IPS DF 6.9 (cell line): ENCODE data around the gene DDX5.

Source experiments
- DNase-seq: peaks from one replicate; pipeline ENCODE4 v3.0.0-alpha.2; 2013; ENCODE audit warnings: low read depth, low spot score
- H3K27ac ChIP-seq: one replicate; pipeline ENCODE4 v1.5.1; 2013; ENCODE audit warnings: low read length, control low read depth
- H3K27me3 ChIP-seq: 2 replicates; pipeline ENCODE4 v1.6.1; 2013; ENCODE audit warnings: mild to moderate bottlenecking, low read length; ENCODE audit not compliant: control insufficient read depth, insufficient read depth
- H3K36me3 ChIP-seq: 2 replicates; pipeline ENCODE4 v1.6.1; 2013; ENCODE audit warnings: low read length; ENCODE audit not compliant: control insufficient read depth, insufficient read depth
- H3K4me1 ChIP-seq: 2 replicates; pipeline ENCODE4 v1.6.1; 2013; ENCODE audit warnings: low read length; ENCODE audit not compliant: control insufficient read depth, insufficient read depth
- H3K4me3 ChIP-seq: 2 replicates; pipeline ENCODE4 v1.5.1; 2013; ENCODE audit warnings: mild to moderate bottlenecking, low read length
- H3K9me3 ChIP-seq: 2 replicates; pipeline ENCODE4 v1.6.1; 2013; ENCODE audit warnings: low read length, inconsistent platforms; ENCODE audit not compliant: control insufficient read depth, insufficient read depth
- WGBS: extraction: QIAGEN DNeasy Blood & Tissue Kit; methylation state at CpG from one replicate; pipeline ENCODE4 v1.1.7; 2013; ENCODE audit warnings: mixed read lengths, missing lambda C conversion rate; ENCODE audit not compliant: insufficient read length, insufficient coverage; 5-methylcytosine and 5-hydroxymethylcytosine counted together

DDX5 gene

DNA sequence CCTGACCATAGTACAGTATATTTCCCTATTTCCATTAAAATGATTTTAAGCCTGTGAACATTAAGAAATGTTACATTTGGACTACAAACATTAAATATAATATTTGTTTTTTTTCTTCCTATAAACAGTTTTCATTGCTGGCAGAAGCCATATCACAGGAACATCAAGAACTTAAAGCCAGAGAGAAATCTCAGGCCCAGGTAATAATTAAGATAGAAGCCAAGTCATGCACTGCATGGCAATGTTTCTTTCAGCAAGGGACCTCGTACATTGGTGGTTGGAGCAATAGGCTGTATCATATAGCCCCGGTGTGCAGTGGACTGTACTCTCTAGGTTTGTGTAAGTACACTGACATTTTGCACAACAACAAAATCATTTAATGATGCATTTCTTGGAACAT, 30.8 kb upstream of the DDX5 start:
- no peak overlapping the region for H3K27ac ChIP-seq
- no peak overlapping the region for H3K4me3 ChIP-seq
- WGBS, result no CpG with 5 or more reads among the region's 2 CpGs
- H3K36me3 ChIP-seq, result peaks cover 29% of the 10 kb centered on the region
- no peaks in the 10 kb centered on the region for H3K9me3 ChIP-seq
- no peaks in the 10 kb centered on the region for H3K27me3 ChIP-seq
- no peaks in the 10 kb centered on the region for H3K4me1 ChIP-seq
- no peak for DNase-seq

DNA sequence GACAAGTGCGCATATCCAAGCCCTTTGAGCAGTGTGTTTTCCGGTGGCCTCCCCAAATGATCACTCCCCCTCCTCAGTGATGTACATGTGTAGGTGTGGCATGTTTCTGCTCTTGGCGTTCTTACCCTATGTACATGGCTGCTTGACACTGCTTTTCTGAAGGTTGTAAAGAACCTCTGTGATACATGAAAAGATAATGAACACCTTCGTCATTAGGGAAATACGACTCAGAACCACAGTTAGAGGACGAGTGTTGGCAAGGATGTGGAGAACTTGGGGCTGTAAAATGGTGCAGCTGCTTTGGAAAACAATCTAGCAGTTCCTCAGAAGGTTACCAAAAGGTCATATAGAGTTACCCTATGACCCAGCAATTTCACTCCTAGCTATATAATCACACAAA, 29.3 kb upstream of the DDX5 start:
- no peak for DNase-seq
- no peak overlapping the region for H3K4me3 ChIP-seq
- no peaks in the 10 kb centered on the region for H3K9me3 ChIP-seq
- H3K27ac ChIP-seq, result no peak overlapping the region
- peaks cover 33% of the 10 kb centered on the region for H3K36me3 ChIP-seq
- H3K4me1 ChIP-seq, result no peaks in the 10 kb centered on the region
- no peaks in the 10 kb centered on the region for H3K27me3 ChIP-seq
- no CpG with 5 or more reads among the region's 6 CpGs for WGBS

- no peak for DNase-seq
- Histone ChIP-seq H3K4me3 (no peak overlapping the region), H3K27ac (no peak overlapping the region), H3K4me1 (no peaks in the 10 kb centered on the region), H3K36me3 (peaks cover 32% of the 10 kb centered on the region), H3K9me3 (no peaks in the 10 kb centered on the region), H3K27me3 (no peaks in the 10 kb centered on the region)
- WGBS, result no CpG with 5 or more reads among the region's 3 CpGs
Observed at GRCh38 chr17:64534187-64534586, 28.1 kb upstream of the DDX5 start.

- H3K9me3 ChIP-seq, result no peaks in the 10 kb centered on the region
- H3K36me3 ChIP-seq, result peaks cover 32% of the 10 kb centered on the region
- H3K27me3 ChIP-seq, result no peaks in the 10 kb centered on the region
- DNase-seq, result no peak
- H3K4me3 ChIP-seq, result no peak overlapping the region
- no peak overlapping the region for H3K27ac ChIP-seq
- WGBS, result no CpG with 5 or more reads among the region's 2 CpGs
- no peaks in the 10 kb centered on the region for H3K4me1 ChIP-seq
Observed at GRCh38 chr17:64533784-64534183, 27.7 kb upstream of the DDX5 start.

DNA sequence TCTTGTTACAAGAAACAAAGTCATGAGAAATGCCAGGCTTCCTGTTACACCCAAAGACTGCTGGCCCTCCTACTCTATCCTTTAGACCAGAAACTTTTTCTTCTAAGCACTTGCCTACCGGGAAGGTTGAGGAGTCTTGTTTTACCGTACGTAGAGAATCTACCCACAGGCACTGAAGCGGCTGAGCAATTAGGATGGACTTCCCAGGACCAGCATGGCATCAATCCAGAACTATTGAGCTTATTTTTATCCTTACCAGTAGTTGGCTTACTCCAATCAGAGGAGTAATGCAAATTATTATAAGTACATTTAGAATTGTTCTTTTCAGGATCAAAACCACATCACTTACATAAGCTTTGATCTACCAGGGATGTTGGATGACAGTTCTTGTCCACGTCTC, 26.3 kb upstream of the DDX5 start:
- no peak overlapping the region for H3K4me3 ChIP-seq
- H3K36me3 ChIP-seq, result peaks cover 30% of the 10 kb centered on the region
- H3K27me3 ChIP-seq, result no peaks in the 10 kb centered on the region
- no peaks in the 10 kb centered on the region for H3K4me1 ChIP-seq
- WGBS, result no CpG with 5 or more reads among the region's 5 CpGs
- no peak for DNase-seq
- no peaks in the 10 kb centered on the region for H3K9me3 ChIP-seq
- no peak overlapping the region for H3K27ac ChIP-seq

DNA sequence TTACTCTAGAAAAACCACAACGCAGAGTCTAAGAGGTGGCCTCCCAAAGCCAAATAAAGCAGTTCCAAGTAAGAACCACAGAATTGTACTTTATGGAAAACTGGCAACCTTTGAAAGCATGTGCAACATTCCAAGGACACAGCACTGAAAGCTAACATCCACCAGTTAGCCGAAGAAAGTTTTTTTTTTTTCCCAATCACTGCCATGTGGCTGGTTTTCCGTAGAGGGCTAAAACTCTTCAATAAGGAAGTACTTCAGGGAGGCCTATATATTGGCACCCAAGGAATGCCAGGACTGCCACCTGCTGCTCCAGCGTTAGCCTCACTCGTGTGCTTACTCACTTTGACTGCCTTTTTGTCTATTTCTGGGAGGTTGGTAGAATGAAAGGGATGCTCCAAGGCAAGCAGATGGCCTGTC, 25.9 kb upstream of the DDX5 start:
- no peak for DNase-seq
- Histone ChIP-seq H3K4me3 (no peak overlapping the region), H3K4me1 (no peaks in the 10 kb centered on the region), H3K27me3 (no peaks in the 10 kb centered on the region), H3K9me3 (no peaks in the 10 kb centered on the region), H3K27ac (no peak overlapping the region), H3K36me3 (peaks cover 31% of the 10 kb centered on the region)
- WGBS, result no CpG with 5 or more reads among the region's 5 CpGs

DNA sequence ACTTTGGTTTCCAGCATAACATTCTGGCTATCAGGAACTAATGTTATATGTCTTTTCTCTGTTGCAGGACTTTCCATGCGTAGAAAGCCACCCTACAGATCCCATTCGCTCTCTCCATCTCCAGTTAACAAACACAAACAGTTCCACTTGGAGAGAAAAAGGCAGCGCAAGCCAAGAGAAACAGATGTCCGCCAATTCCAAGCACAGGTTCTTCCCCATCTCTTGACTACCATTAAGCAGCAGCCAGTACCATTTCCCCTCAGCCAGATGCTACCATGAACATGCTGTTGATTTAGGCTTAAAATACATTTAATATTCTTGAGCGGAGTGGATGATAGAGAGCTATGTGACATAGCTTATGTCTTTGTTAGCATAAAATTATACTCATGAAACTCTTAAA, 23.1 kb upstream of the DDX5 start:
- H3K4me3 ChIP-seq, result no peak overlapping the region
- no peaks in the 10 kb centered on the region for H3K9me3 ChIP-seq
- H3K27ac ChIP-seq, result no peak overlapping the region
- no peaks in the 10 kb centered on the region for H3K27me3 ChIP-seq
- no peaks in the 10 kb centered on the region for H3K4me1 ChIP-seq
- peaks cover 25% of the 10 kb centered on the region for H3K36me3 ChIP-seq
- no peak for DNase-seq
- no CpG with 5 or more reads among the region's 5 CpGs for WGBS

- Histone ChIP-seq H3K9me3 (no peaks in the 10 kb centered on the region), H3K4me3 (no peak overlapping the region), H3K36me3 (peaks cover 20% of the 10 kb centered on the region; the same call in 1 of the 2 replicates), H3K4me1 (no peaks in the 10 kb centered on the region), H3K27ac (no peak overlapping the region), H3K27me3 (no peaks in the 10 kb centered on the region)
- no CpG with 5 or more reads among the region's 2 CpGs for WGBS
- DNase-seq, result no peak
Observed at GRCh38 chr17:64527914-64528313, 21.8 kb upstream of the DDX5 start.

GRCh38 chr17:64520359-64520758, 14.3 kb upstream of the DDX5 start:
- peaks cover 23% of the 10 kb centered on the region for H3K36me3 ChIP-seq
- no CpG with 5 or more reads among the region's 6 CpGs for WGBS
- no peaks in the 10 kb centered on the region for H3K27me3 ChIP-seq
- no peak for DNase-seq
- no peaks in the 10 kb centered on the region for H3K9me3 ChIP-seq
- no peaks in the 10 kb centered on the region for H3K4me1 ChIP-seq
- no peak overlapping the region for H3K27ac ChIP-seq
- no peak overlapping the region for H3K4me3 ChIP-seq

GRCh38 chr17:64519601-64520000, 13.5 kb upstream of the DDX5 start:
- no peak for DNase-seq

GRCh38 chr17:64515829-64516228, 9.7 kb upstream of the DDX5 start:
- H3K9me3 ChIP-seq, result no peaks in the 10 kb centered on the region
- no peaks in the 10 kb centered on the region for H3K27me3 ChIP-seq
- H3K4me1 ChIP-seq, result no peaks in the 10 kb centered on the region
- no peak overlapping the region for H3K4me3 ChIP-seq
- no peak for DNase-seq
- peaks cover 13% of the 10 kb centered on the region for H3K36me3 ChIP-seq
- WGBS, result no CpG with 5 or more reads among the region's 1 CpG
- no peak overlapping the region for H3K27ac ChIP-seq

More at GRCh38 chr17:64519601-64520000, 13.5 kb upstream of the DDX5 start:
- WGBS, result no CpG with 5 or more reads among the region's 6 CpGs
- Histone ChIP-seq H3K4me3 (no peak overlapping the region), H3K9me3 (no peaks in the 10 kb centered on the region), H3K27ac (no peak overlapping the region), H3K4me1 (no peaks in the 10 kb centered on the region), H3K27me3 (no peaks in the 10 kb centered on the region), H3K36me3 (peaks cover 23% of the 10 kb centered on the region)
